GM19452 (cell line): ENCODE measurements around the gene VAPA.

ENCODE experiments used
- ATAC-seq: cut with Tn5 transposase; IDR thresholded peaks from one replicate; pipeline ENCODE4 v1.9.1; 2021; ENCODE audit not compliant: unreplicated experiment

Gene VAPA

GRCh38 chr18:9969247-9969646 lies 55.4 kb downstream of the VAPA start:
- no peak for ATAC-seq

- ATAC-seq, result no peak
Observed at GRCh38 chr18:9971313-9971920, 57.6 kb downstream of the VAPA start.

GRCh38 chr18:9973470-9973869 lies 59.7 kb downstream of the VAPA start:
- no peak for ATAC-seq

- no peak for ATAC-seq
Observed at GRCh38 chr18:9974279-9974915, 60.6 kb downstream of the VAPA start.

- ATAC-seq, result no peak
Observed at GRCh38 chr18:9975658-9976057, 61.8 kb downstream of the VAPA start.

GRCh38 chr18:9982711-9983110 lies 68.9 kb downstream of the VAPA start:
- no peak for ATAC-seq

GRCh38 chr18:9984080-9984479 lies 70.3 kb downstream of the VAPA start:
- ATAC-seq, result no peak

- ATAC-seq, result no peak
Observed at GRCh38 chr18:9985641-9986040, 71.8 kb downstream of the VAPA start.

- no peak for ATAC-seq
Observed at GRCh38 chr18:9986156-9986930, 72.5 kb downstream of the VAPA start.

- ATAC-seq, result no peak
Observed at GRCh38 chr18:9987345-9987744, 73.5 kb downstream of the VAPA start.

- ATAC-seq, result no peak
Observed at GRCh38 chr18:9987931-9988330, 74.1 kb downstream of the VAPA start.

GRCh38 chr18:9988665-9989064 lies 74.8 kb downstream of the VAPA start:
- ATAC-seq, result no peak

- ATAC-seq, result no peak
Observed at GRCh38 chr18:9989481-9989880, 75.7 kb downstream of the VAPA start.

- ATAC-seq, result no peak
Observed at GRCh38 chr18:9991011-9992000, 77.5 kb downstream of the VAPA start.

GRCh38 chr18:9992300-9992972 lies 78.6 kb downstream of the VAPA start:
- ATAC-seq, result no peak

- no peak for ATAC-seq
Observed at GRCh38 chr18:9992973-9993520, 79.2 kb downstream of the VAPA start.

- ATAC-seq, result no peak
Observed at GRCh38 chr18:9993521-9994025, 79.8 kb downstream of the VAPA start.

- no peak for ATAC-seq
Observed at GRCh38 chr18:9994026-9994570, 80.3 kb downstream of the VAPA start.

GRCh38 chr18:9994701-9995235 lies 81.0 kb downstream of the VAPA start:
- ATAC-seq, result no peak
